Measurements from ENCODE around the gene ORAI3.

ORAI3 gene

DNA sequence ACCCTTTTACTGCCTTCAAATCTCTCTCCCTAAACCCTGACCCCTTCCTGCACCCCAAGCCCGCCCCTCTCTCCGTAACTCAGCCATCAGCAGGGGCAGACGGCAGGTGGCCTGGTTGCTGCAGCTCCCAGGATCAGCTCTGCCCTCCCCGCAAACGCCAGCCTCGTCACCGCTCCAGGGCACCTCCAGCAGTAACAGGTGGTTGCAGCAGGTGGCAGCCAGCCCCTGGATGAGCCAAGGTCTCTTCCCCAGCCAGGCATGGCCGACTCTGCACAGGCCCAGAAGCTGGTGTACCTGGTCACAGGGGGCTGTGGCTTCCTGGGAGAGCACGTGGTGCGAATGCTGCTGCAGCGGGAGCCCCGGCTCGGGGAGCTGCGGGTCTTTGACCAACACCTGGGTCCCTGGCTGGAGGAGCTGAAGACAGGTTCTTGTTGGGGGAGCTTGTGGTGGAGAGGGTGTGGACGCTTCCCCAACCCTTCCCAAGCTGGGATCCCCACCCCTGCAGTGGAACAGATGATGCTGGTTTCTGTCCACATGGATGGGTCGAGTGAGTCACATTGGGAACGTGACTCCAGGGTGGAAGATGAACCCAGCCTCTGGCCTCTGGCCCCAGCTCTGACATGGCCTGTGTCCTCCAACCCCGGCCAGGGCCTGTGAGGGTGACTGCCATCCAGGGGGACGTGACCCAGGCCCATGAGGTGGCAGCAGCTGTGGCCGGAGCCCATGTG is 36.7 kb downstream of the ORAI3 start:
- in situ Hi-C loops (cut with MboI; ENCODE audit: low sequenced_read_pairs, unreplicated experiment): loop anchor here (25.0 kb wide), 1 partner anchor 452 kb away; the partner anchor contains the start of genes COX6A2 and ZNF843
- no peak for DNase-seq (ENCODE audit: low spot score)
- TF ChIP-seq CTCF (IDR thresholded peaks at IDR 0.05; ENCODE audit: borderline replicate concordance, control extremely low read depth, extremely low read depth, insufficient read depth, missing control alignments): no peak

DNA sequence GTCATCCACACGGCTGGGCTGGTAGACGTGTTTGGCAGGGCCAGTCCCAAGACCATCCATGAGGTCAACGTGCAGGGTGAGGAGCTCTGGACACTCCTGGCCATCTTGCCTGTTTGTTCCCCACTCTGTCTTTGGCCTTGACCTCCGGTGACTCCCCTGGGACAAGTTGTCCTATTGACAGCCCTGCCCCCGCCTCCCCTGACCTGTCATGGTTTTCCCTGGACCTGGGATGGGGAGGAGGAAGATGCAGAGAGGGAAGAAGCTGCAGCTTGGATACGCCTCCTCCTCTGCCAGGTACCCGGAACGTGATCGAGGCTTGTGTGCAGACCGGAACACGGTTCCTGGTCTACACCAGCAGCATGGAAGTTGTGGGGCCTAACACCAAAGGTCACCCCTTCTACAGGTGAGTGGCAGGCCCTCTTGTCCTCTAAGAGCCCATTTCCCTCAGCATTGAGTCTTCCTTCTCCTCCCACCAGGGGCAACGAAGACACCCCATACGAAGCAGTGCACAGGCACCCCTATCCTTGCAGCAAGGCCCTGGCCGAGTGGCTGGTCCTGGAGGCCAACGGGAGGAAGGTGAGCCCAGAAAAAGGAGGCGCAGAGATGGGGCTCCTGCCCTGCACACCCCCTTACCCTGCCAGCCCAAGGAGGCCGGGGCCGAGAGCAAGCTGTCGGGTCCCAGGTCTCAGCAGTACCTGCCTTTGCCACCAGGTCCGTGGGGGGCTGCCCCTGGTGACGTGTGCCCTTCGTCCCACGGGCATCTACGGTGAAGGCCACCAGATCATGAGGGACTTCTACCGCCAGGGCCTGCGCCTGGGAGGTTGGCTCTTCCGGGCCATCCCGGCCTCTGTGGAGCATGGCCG is 37.5 kb downstream of the ORAI3 start:
- DNase-seq (ENCODE audit: low spot score): no peak
- in situ Hi-C loops (cut with MboI; ENCODE audit: low sequenced_read_pairs, unreplicated experiment): loop anchor here (25.0 kb wide), 1 partner anchor 451 kb away; the partner anchor contains the start of genes COX6A2 and ZNF843
- no peak for TF ChIP-seq CTCF (IDR thresholded peaks at IDR 0.05; ENCODE audit: borderline replicate concordance, control extremely low read depth, extremely low read depth, insufficient read depth, missing control alignments)

- no peak for TF ChIP-seq CTCF (IDR thresholded peaks at IDR 0.05; ENCODE audit: borderline replicate concordance, control extremely low read depth, extremely low read depth, insufficient read depth, missing control alignments)
- in situ Hi-C loops (cut with MboI; ENCODE audit: low sequenced_read_pairs, unreplicated experiment): loop anchor here (25.0 kb wide), 1 partner anchor 450 kb away; the partner anchor contains the start of genes COX6A2 and ZNF843
- DNase-seq (ENCODE audit: low spot score): no peak
Measured at GRCh38 chr16:30987581-30988190, 38.8 kb downstream of the ORAI3 start.

DNA sequence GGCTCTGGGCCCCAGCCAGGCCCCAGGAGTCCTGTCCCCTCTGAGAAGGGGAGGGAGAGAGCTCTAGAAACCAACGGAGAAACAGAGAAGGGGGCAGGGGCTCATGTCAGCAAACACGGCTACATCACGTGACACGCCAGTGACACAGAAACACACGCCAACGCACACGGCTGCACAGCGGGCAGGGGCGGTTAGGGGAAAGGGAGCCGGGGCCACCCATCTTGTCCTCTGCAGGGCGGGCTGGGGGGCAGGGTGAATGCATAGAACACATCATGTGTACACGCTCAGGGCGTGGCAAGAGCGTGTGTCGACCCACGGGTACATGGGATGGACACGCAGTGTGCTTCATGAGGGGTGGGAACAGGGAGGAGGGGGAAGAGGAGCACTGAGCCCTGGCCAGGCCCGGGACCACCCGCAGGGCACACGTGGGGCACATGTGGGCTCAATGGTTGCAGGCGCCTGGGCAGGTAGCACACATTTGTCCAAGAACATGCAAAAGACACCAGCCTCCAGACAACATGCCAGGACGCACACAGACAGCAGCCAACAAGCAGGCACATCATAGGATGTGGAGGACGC is 40.7 kb downstream of the ORAI3 start:
- in situ Hi-C loops (cut with MboI; ENCODE audit: low sequenced_read_pairs, unreplicated experiment): loop anchor here (25.0 kb wide), 1 partner anchor 448 kb away; the partner anchor contains the start of genes COX6A2 and ZNF843
- no peak for DNase-seq (ENCODE audit: low spot score)

GRCh38 chr16:30990105-30990504 is 41.2 kb downstream of the ORAI3 start:
- in situ Hi-C loops (cut with MboI; ENCODE audit: low sequenced_read_pairs, unreplicated experiment): loop anchor here (25.0 kb wide), 1 partner anchor 447 kb away; the partner anchor contains the start of genes COX6A2 and ZNF843

More for the DNA sequence above, 40.7 kb downstream of the ORAI3 start:
- TF ChIP-seq CTCF (IDR thresholded peaks at IDR 0.05; ENCODE audit: borderline replicate concordance, control extremely low read depth, extremely low read depth, insufficient read depth, missing control alignments): no peak

More at GRCh38 chr16:30990105-30990504, 41.2 kb downstream of the ORAI3 start:
- DNase-seq (ENCODE audit: low spot score): no peak
- no peak for TF ChIP-seq CTCF (IDR thresholded peaks at IDR 0.05; ENCODE audit: borderline replicate concordance, control extremely low read depth, extremely low read depth, insufficient read depth, missing control alignments)
